Embryonic facial prominence (tissue), 1 donor: Measurements from ENCODE around the gene MAPKAPK3.

Experiments
- DNase-seq: peaks from one replicate; pipeline ENCODE4 v3.0.0-alpha.2; 2016; ENCODE audit errors: extremely low spot score

The MAPKAPK3 gene

DNA sequence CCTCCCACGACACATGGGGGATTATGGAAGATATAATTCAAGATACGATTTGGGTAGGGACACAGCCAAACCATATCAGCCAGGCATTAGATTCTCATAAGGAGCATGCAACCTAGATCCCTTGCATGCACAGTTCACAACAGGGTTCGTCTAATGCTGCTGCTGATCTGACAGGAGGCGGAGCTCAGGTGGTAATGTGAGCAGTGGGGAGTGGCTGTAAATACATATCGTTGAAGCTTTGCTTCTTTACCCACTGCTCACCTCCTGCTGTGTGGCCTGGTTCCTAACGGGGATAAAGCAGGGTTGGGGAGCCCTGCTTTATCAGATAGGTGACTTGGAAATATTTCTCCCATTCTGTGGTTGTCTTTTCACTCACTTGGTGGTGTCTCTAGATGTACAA lies 72.6 kb downstream of the MAPKAPK3 start:
- DNase-seq = no peak

DNA sequence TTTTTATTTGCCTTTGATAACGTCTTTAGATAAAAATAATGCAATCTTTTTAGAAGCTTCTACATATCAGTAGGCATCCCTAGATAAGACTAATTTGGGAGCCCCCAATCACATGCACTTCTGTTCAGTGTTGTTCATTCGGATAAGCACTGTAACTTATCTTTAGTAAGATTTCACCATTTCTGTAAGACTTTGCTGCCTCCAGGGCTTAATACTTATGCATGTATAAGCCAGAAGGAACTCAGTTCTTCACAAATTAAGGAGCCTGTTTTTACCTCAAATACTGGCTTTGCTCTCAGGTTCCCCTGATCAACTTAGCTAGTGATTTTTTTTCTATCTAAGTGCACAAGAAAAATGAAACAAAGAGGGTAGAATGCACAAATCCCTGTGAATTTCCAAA lies 78.1 kb downstream of the MAPKAPK3 start:
- no peak for DNase-seq

- DNase-seq = no peak
Measured at GRCh38 chr3:50696276-50696675, 79.3 kb downstream of the MAPKAPK3 start.

DNA sequence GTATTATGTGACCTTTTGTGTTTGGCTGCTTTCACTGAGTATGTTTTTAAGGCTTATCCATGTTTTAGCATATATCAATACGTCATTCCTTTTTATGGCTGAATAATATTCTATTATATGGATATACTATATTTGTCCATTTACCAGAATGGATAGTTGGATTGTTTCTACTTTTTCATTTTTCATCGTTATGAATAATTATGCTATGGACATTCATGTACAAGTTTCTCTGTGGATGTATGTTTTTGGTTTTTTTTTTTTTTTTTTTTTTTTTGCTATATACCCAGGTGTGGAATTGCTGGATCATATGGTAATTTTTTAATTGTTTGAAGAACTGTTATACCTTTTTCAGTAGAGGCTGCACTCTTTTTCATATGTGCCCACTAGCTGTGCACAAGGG lies 81.3 kb downstream of the MAPKAPK3 start:
- no peak for DNase-seq
